Forelimb muscle (tissue), 1 donor: ENCODE data around the gene ADARB1. TPM values are rescaled to one million over a fixed set of nuclear protein-coding genes. Genes with fewer than 3 reads are reported as not detected.

Experiments used
- DNase-seq: peaks from one replicate; pipeline ENCODE4 v3.0.0-alpha.2; 2013; ENCODE audit warnings: low read depth
- polyA plus RNA-seq: library from polyadenylated mRNA; unstranded; fragments of 120-200 nt; gene quantifications from one replicate; pipeline ENCODE4 v1.2.1, GENCODE V29; 2013; ENCODE audit not compliant: insufficient read length

Gene ADARB1
- polyA plus RNA-seq, 1 donor: 27.0 TPM

GRCh38 chr21:45168522-45168921, 94.1 kb downstream of the ADARB1 start:
- no peak for DNase-seq

GRCh38 chr21:45169001-45169400, 94.6 kb downstream of the ADARB1 start:
- DNase-seq: no peak

GRCh38 chr21:45169682-45170081, 95.3 kb downstream of the ADARB1 start:
- no peak for DNase-seq

GRCh38 chr21:45170987-45171386, 96.6 kb downstream of the ADARB1 start:
- no peak for DNase-seq

- DNase-seq: no peak
Measured at GRCh38 chr21:45172420-45172819, 98.0 kb downstream of the ADARB1 start.

- DNase-seq: no peak
Measured at GRCh38 chr21:45175326-45176095, 101.1 kb downstream of the ADARB1 start.

GRCh38 chr21:45176141-45176540, 101.8 kb downstream of the ADARB1 start:
- no peak for DNase-seq

- DNase-seq: no peak
Measured at GRCh38 chr21:45177039-45177438, 102.7 kb downstream of the ADARB1 start.

- no peak for DNase-seq
Measured at GRCh38 chr21:45178070-45178608, 103.8 kb downstream of the ADARB1 start.

GRCh38 chr21:45178971-45179370, 104.6 kb downstream of the ADARB1 start:
- DNase-seq: no peak

- no peak for DNase-seq
Measured at GRCh38 chr21:45179568-45180245, 105.3 kb downstream of the ADARB1 start.

GRCh38 chr21:45180246-45180599, 105.8 kb downstream of the ADARB1 start:
- no peak for DNase-seq

- DNase-seq: no peak
Measured at GRCh38 chr21:45182958-45183357, 108.6 kb downstream of the ADARB1 start.

- DNase-seq: no peak
Measured at GRCh38 chr21:45183852-45184251, 109.5 kb downstream of the ADARB1 start.

GRCh38 chr21:45184869-45185268, 110.5 kb downstream of the ADARB1 start:
- no peak for DNase-seq

- no peak for DNase-seq
Measured at GRCh38 chr21:45186709-45187108, 112.3 kb downstream of the ADARB1 start.

GRCh38 chr21:45187646-45188045, 113.3 kb downstream of the ADARB1 start:
- DNase-seq: no peak

- DNase-seq: no peak
Measured at GRCh38 chr21:45190013-45190412, 115.6 kb downstream of the ADARB1 start.

- no peak for DNase-seq
Measured at GRCh38 chr21:45192332-45192731, 118.0 kb downstream of the ADARB1 start.

GRCh38 chr21:45196620-45197019, 122.2 kb downstream of the ADARB1 start:
- DNase-seq: no peak

- DNase-seq: no peak
Measured at GRCh38 chr21:45199201-45199600, 124.8 kb downstream of the ADARB1 start.

- no peak for DNase-seq
Measured at GRCh38 chr21:45200031-45200430, 125.7 kb downstream of the ADARB1 start.
